ENCODE measurements around the gene CD247.

Gene CD247

DNA sequence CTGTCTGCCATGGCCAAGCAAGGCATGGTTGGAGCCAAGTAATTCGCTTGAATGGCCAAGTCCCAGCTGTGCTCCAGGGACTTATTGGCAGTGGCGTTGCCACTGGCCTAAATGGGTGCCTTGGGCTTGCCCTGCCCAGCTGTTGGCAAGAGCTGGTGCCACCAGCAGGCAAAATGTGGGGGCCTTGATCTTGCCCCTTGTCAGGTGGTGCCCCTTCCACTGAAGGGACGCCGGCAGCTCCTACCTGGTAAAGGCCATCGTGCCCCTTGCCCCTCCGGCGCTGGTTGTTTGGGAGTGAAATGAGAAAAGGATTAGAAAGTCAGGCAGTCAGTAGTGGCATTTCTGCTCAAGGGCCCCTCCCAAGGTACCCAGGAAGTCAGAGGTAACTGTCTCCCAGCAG is 85.5 kb downstream of the CD247 start:
- no peak for DNase-seq

DNA sequence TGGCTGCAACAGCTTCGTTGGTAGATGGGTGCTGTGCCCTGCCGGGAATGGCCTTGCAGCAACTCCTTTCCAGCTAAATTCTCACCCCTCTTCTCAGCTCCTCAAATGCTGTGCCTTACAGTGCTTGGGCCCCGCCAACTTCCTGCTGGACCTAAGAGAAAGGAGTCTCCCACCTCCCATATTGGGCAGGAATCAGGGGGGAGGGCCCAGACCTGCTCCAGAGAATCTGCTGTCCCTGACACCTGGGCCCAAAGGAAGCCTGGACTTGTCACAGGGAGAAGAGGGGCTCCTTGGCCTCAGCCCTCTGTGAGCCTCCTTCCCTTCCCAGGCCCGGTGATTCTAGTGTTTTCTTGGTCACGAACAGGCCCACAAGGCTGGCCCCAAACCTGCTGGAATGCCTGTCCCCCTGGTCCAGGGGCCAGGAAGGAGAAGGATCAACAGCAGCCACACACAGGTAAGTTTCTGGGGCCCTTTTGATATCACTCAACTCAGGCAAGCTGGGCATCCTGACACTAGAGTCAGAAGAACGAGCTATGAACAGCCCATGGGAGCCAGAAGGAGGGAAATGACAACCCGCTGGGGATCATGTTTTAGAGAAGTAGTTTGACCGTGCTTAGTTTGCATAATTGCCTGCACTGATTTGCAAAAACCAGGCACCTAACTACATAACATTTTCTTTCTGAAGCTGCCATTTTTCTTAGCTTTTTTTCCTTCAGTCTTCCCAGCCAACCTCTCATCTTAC is 86.2 kb downstream of the CD247 start:
- DNase-seq = no peak

GRCh38 chr1:167431261-167431908 is 86.9 kb downstream of the CD247 start:
- no peak for DNase-seq

- DNase-seq = no peak
Observed at GRCh38 chr1:167430849-167431242, 87.5 kb downstream of the CD247 start.

- DNase-seq = no peak
Observed at GRCh38 chr1:167430134-167430848, 88.0 kb downstream of the CD247 start.

GRCh38 chr1:167429612-167430011 is 88.7 kb downstream of the CD247 start:
- DNase-seq = no peak

- no peak for DNase-seq
Observed at GRCh38 chr1:167428395-167428794, 89.9 kb downstream of the CD247 start.

DNA sequence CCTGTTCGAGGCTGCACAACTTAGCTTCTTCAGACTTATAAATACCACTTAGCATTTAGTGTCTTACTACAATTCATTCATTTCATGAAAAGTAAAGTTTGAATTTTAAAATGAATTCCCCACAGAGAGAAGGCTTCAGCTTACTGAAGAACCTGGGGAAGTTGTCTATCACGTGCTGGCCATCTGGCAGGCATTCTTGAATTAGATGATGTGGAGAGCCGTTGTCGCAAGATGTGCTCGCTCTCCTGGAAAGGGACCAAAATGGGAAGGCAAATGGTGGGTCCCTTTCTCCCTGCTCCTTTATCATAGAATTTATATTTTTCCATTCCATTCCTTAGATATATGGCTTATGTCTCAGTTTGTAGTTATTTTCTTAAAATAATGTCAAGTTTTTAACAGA is 90.5 kb downstream of the CD247 start:
- DNase-seq = no peak

GRCh38 chr1:167426716-167427115 is 91.6 kb downstream of the CD247 start:
- no peak for DNase-seq

DNA sequence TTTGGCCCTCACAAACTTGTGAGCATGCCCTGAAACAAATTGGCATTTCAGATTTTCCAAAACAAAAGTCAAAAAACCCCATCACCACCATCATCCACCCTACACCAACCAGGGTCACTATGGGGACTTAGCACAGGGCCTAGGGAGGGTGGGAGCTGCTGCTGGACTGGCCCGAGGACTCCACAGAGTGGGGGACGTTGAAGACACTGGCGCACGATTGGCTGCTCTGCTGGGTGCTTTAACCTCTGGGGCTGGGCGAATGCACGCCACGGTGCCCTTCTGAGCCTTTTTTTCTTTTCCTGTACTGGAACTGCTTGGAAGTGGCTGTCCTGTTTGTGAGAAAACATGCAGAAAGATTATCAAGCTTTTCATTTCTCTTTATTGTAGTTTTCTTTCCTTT is 92.8 kb downstream of the CD247 start:
- DNase-seq = no peak

DNA sequence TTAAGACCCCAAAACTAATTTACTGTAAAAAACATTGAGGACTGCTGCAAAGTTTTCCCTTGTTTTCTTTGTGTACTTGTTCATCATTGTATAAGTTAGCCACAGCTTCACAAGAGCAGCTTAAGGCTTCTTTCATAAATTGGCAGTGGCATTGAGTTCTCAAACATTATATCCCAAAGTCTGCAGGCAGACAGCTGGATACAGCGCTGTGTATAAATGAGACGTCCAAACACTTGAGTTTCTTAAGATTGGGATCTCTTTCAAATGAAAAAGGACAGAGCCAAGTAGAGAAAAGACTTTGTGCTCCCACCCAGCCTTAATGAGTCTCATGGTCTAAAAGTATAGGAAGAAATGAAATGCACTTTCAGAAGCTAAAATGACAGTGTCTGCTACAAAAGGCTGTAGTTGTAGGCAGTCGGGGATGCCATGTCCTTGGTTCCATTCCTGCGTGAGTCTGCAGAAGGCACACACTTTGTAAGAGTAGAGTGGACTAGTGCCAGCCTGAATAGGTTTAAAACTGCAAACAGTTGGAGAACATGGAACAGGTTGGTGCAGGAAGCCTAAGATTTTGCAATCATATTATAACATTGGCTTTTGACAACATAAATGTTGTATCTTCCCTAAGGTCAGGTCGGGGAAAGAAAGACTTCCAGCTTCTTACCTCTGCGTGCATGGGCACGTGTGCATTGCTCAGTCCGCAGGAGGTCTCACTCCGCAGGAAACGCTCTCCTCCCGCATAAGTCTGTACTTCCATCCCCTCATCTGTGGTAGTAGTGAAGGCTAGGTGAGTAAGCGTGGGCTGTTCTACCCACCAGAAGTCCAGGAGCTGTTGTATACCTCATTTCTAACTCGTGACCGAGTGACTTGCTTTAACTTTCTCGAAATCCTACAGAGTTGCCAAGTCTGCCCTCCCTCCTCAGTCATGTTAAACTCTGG is 94.4 kb downstream of the CD247 start:
- DNase-seq = no peak

DNA sequence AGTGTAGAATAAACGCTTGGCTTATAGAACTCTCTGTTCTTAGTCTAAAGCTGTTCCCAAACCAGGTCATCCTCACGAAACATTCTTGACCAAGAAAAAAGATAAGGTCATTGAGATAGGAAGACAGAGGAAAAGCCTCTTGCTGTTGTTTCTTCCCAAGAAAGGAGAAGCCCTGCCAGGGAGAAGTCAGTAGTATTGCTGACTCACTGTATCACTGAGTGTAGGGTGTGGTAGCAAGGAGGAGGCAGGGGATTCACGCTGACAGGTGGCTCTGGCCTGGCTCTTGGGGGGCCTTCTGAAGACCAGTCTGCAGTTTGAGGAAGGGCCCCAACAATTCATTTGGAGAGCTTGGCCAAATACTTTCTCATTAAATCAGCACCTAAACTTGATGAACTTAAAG is 97.8 kb downstream of the CD247 start:
- DNase-seq = no peak

GRCh38 chr1:167419245-167419644 is 99.1 kb downstream of the CD247 start:
- no peak for DNase-seq

GRCh38 chr1:167418391-167418790 is 99.9 kb downstream of the CD247 start:
- DNase-seq = no peak

DNA sequence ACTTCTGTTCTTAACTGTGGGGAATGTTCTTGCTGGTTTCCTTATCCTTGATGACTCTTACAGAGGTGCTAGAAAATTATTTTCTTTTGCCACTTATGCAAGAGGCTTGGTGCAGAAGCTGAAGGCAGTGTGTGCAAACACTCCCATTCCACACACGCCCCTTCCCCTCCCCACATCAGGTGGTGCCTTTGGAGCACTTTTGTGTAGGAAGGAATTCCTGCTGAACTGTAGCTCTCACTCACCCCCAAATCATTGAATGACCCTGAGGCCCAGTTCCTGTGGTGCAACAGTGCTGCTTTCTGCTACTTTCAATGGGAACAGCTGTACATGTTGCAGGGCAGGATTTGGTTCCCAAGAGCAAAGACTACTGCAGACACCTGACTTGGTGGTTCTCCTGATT is 101.8 kb downstream of the CD247 start:
- DNase-seq = no peak

DNA sequence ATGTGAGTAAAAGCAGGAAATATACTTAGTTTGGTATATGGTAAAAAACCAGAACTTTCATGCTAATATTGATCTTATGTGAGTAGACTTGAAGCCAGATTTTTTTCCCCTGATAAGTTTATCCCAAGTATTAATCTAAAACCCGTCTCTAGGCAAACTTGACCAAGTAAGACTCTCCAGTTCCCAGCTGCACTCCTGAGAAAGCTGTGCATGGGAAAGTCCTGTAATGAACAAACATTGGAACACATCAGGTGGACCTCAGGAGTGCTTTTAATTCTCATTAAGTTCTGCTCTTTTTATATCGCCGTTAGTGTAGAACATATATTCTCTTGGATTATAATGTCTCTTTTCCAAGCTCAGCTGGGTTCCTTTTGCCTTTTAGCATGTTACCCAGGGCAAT is 105.0 kb downstream of the CD247 start:
- no peak for DNase-seq

DNA sequence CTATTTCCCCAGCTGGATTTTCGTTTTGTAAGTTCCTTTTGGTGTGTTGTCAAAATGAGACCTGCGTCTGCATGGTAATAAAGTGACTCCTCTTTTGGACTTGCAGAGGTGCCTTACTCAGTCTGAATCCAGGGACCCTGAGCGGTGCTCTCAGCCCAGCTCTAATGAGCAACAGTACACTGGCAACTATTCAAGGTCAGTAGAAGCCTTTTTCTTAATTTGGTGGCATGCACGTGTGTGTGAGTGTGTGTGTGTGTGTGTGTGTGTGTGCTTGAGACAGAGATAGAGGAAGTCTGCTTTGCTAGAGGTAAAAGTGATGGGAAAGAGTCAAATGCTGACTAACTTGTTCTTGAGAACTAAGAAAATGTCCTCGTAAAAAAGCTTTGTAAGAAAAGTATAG is 105.4 kb downstream of the CD247 start:
- DNase-seq = no peak

DNA sequence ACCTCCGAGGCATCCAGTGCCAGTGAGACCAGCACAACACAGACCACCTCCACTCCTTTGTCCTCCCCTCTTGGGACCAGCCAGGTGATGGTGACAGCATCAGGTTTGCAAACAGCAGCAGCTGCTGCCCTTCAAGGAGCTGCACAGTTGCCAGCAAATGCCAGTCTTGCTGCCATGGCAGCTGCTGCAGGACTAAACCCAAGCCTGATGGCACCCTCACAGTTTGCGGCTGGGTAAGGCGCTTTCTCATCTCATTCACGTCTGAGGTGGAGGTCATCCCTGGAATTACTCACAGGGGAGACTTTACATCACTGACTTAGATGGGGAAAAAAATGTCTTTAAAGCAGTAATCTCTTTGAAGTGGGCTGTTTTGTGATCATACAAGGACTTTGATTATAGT is 106.3 kb downstream of the CD247 start:
- DNase-seq = no peak

GRCh38 chr1:167409183-167409582 is 109.1 kb downstream of the CD247 start:
- no peak for DNase-seq

DNA sequence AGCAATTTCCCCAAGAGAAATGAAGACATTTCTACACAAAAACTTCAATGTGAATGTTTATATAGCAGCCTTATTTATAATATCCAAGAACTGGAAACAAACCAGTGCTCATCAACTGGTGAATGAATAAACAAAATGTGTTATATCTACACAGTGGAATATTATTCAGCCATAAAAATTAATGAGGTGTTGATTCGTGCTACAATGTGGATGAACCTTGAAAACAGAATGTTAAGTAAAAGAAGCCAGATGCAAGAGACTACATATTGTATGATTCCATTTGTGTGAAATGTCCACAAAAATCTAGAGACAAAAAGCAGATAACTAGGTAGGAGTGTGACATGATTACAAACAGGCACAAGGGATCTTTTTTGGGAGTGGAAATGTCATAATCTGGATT is 110.0 kb downstream of the CD247 start:
- DNase-seq = no peak

DNA sequence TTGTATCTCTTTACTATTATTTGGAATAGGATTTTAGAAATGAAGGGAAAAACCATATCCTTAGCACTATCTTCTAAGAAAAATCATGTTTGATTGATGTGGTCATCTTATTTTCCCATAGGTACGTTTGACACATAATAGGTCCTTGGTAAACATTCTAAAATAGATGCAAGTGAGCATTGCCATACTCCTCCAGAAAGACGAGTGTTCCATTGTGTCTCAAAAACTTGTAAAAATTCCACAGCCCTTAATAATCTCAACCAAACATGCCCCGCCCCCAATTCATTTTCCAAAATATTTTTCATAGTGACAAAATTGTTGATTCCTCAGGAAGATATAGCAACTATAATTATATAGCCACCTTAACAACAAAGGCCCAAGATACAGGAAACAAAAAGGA is 113.4 kb downstream of the CD247 start:
- no peak for DNase-seq

DNA sequence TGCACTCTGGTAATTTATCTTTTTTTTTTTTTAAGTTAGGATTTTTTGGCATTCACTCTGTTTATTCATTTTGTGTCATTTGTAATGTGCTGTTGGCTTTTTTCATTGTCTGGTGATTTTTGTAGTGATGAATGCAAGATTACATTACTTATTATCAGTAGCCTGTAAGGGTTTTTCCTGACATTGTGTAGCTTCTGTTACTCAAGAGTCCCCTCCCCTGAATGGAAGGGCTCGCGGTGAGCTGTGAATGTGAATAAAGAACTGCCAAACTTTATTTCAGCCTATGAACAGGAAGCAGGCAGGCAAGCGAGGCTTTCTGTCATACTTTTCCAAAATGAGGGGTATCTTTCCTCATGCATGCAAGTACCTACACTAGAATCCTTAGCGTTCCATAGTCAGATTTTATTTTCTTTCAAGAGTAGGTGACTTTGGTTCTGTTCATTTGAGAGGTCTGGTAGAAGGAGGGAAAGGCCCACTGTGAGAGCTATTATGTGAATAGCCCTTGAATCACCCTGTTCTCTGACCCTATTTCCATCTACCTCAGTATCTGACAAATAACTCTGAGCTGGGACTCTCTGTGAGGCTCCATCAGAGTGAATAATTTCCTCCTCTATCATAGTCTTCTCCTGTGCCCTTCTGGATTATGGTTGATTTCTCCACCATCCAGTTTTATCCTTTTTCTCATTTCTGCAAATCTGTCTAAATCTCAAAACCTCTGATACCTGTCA is 114.0 kb downstream of the CD247 start:
- no peak for DNase-seq

Measured in activated effector memory CD4-positive, alpha-beta T cell treated with anti-CD3 and anti-CD28 coated beads, Interleukin-2, amount 50 U/mL, for 16 hours (primary cell).